ENCODE measurements around the gene TNMD. TPM values are rescaled to one million over a fixed set of nuclear protein-coding genes. Genes with fewer than 3 reads are reported as not detected.

The TNMD gene
- total RNA-seq, 1 donor from 2014 or later = 1.5 TPM

DNA sequence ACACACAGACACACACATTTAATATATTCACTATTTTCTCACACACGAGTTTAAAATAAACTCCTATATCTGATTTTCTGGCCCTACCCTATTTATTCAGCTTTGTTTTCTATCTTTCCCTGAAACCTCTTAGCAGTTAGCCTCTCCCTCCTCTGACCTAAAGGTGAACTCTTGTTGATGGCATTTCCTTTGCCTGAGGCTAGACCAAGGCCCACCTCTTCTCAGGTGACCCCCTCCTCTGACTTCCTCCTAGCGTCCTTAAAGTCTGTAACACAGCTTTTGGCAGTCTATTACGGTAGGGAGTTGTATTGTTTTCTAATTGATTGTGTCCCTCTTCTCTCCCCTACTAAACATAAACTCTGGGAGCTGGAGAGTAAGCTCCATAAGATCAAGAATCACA, 57.6 kb downstream of the TNMD start:
- Mint-ChIP-seq H3K36me3 (ENCODE audit: low read depth) (no peaks in the 10 kb centered on the region), H3K4me1 (ENCODE audit: low read depth) (peaks cover 46% of the 10 kb centered on the region), H3K9me3 (ENCODE audit: low read depth) (peaks cover 6% of the 10 kb centered on the region), H3K27me3 (ENCODE audit: low read depth) (no peaks in the 10 kb centered on the region), H3K27ac (ENCODE audit: unreplicated experiment) (no peak overlapping the region), H3K4me3 (ENCODE audit: unreplicated experiment) (no peak overlapping the region)
- no peak for DNase-seq (ENCODE audit: low spot score)
- TF ChIP-seq, protein P1, sequence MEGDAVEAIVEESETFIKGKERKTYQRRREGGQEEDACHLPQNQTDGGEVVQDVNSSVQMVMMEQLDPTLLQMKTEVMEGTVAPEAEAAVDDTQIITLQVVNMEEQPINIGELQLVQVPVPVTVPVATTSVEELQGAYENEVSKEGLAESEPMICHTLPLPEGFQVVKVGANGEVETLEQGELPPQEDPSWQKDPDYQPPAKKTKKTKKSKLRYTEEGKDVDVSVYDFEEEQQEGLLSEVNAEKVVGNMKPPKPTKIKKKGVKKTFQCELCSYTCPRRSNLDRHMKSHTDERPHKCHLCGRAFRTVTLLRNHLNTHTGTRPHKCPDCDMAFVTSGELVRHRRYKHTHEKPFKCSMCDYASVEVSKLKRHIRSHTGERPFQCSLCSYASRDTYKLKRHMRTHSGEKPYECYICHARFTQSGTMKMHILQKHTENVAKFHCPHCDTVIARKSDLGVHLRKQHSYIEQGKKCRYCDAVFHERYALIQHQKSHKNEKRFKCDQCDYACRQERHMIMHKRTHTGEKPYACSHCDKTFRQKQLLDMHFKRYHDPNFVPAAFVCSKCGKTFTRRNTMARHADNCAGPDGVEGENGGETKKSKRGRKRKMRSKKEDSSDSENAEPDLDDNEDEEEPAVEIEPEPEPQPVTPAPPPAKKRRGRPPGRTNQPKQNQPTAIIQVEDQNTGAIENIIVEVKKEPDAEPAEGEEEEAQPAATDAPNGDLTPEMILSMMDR (IDR thresholded peaks at IDR 0.05) = no peak

DNA sequence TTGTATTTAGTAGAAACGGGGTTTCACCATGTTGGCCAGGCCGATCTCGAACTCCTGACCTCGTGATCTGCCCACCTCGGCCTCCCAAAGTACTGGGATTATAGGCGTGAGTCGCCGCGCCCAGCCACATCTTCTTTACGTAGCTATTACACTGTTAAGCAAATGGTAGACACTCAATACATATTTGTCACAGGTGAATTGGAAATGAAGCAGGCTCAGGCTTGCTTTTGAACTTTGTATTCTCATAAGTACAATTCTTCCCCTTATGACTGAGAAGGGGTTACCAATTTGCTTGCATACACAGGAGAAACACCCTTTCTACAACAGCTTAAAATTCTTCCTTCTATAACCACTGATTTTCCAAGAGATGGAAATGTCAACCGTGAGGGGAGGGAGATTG, 58.5 kb downstream of the TNMD start:
- TF ChIP-seq, protein P1 (IDR thresholded peaks at IDR 0.05) = no peak
- DNase-seq (ENCODE audit: low spot score) = no peak
- no peaks in the 10 kb centered on the region for H3K27me3 Mint-ChIP-seq (ENCODE audit: low read depth)
- H3K4me1 Mint-ChIP-seq (ENCODE audit: low read depth) = peaks cover 52% of the 10 kb centered on the region
- peak overlapping the region; percentile 95 for H3K27ac Mint-ChIP-seq (ENCODE audit: unreplicated experiment)
- peaks cover 6% of the 10 kb centered on the region for H3K9me3 Mint-ChIP-seq (ENCODE audit: low read depth)
- no peak overlapping the region for H3K4me3 Mint-ChIP-seq (ENCODE audit: unreplicated experiment)
- no peaks in the 10 kb centered on the region for H3K36me3 Mint-ChIP-seq (ENCODE audit: low read depth)

DNA sequence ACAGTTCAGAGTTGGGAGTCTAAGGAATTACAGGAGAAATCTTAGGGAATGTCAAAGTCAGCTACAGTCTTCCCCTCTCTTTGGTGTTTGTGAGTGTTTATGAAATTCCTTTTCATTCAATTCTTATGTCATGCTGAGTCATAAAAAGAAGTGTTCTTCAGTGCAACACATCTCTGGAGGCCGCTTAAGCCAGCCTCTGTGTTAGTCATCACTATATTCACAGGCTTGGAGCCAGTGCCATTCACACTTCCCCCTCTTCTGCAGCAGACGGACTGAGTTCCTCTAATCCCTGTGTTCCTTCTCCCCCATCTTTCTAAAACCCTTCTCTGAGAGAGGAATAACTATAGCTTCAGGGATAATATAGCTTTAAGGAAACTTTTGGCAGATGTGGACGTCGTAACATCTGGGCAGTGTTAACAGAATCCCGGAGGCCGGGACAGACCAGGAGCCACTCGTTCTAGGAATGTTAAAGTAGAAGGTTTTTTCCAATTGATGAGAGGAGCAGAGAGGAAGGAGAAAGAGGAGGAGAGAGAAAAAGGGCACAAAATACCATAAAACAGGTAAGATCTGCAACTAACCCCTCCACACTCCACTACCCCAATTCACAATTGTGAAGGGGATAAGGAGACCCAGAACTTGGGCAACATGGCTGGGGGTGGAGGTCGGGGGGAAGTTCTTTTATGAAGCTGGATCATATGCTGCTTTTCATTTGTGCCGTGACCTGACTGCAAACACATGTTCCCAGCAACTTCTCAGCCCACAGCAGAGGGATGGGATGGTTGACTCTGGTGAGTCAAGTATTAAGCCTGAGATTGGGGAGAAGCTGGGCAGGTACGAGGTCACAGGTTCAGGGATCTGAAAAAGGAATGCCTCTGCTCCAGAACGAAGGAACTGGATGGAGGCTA, 59.5 kb downstream of the TNMD start, which contains the start of gene SRPX2:
TSS of gene SRPX2 (plus strand) at position 244 of the 905 bp plus-strand sequence. CDS start 2,124 bp downstream, outside the sequence.
- TF ChIP-seq, protein P1 (IDR thresholded peaks at IDR 0.05) = no peak
- Mint-ChIP-seq H3K9me3 (ENCODE audit: low read depth) (peaks cover 6% of the 10 kb centered on the region), H3K36me3 (ENCODE audit: low read depth) (no peaks in the 10 kb centered on the region), H3K27ac (ENCODE audit: unreplicated experiment) (peak within 1 kb of the TSS; percentile 95), H3K27me3 (ENCODE audit: low read depth) (no peaks in the 10 kb centered on the region), H3K4me1 (ENCODE audit: low read depth) (peaks cover 58% of the 10 kb centered on the region), H3K4me3 (ENCODE audit: unreplicated experiment) (peak within 1 kb of the TSS; percentile 57)
- DNase-seq (ENCODE audit: low spot score) = no peak

DNA sequence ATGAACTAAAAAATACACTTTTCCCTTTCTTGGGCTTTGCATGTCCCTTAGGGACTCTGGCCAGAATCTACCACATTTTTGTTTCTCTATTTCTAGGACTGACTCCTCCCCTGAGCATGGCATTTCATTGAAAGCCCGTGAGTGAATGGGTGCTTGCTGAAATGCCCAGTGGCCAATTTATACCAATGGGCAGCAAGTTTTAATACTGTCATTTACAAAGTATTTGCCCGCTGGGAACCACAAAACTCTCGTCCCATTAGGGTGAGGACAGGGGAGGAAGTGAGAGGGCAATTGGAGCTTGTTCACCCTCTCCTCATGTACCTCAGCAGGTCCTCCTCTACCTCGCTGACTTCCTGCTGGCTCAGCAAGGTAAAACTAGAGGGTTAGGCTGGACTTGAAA, 60.4 kb downstream of the TNMD start:
- peaks cover 65% of the 10 kb centered on the region for H3K4me1 Mint-ChIP-seq (ENCODE audit: low read depth)
- H3K4me3 Mint-ChIP-seq (ENCODE audit: unreplicated experiment) = peak overlapping the region; percentile 57
- no peaks in the 10 kb centered on the region for H3K27me3 Mint-ChIP-seq (ENCODE audit: low read depth)
- DNase-seq (ENCODE audit: low spot score) = no peak
- TF ChIP-seq, protein P1 (IDR thresholded peaks at IDR 0.05) = no peak
- peaks cover 6% of the 10 kb centered on the region for H3K9me3 Mint-ChIP-seq (ENCODE audit: low read depth)
- H3K36me3 Mint-ChIP-seq (ENCODE audit: low read depth) = no peaks in the 10 kb centered on the region
- peak overlapping the region; percentile 91 for H3K27ac Mint-ChIP-seq (ENCODE audit: unreplicated experiment)

DNA sequence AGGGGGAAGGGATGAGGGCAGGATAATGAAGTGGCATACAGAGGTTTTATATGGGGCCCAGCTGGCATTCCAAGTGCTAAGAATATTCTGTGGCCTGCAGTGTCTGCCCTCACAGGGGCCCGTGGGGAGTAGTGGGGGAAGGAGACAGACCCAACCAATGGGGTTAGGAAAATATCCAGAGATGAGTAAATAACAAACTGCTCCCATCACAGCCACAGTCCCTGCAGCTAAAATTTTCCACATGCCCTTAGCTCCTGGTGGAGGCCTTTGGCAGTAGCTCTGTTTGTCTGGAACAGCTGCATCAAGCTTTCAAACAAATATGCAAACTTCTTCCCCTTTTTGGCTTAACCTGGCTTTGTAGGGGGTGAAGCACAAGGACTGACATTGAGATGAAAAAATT, 62.4 kb downstream of the TNMD start:
- no peaks in the 10 kb centered on the region for H3K27me3 Mint-ChIP-seq (ENCODE audit: low read depth)
- TF ChIP-seq, protein P1 (IDR thresholded peaks at IDR 0.05) = peak; percentile 59
- H3K4me3 Mint-ChIP-seq (ENCODE audit: unreplicated experiment) = no peak overlapping the region
- peak overlapping the region; percentile 97 for H3K27ac Mint-ChIP-seq (ENCODE audit: unreplicated experiment)
- DNase-seq (ENCODE audit: low spot score) = no peak
- no peaks in the 10 kb centered on the region for H3K36me3 Mint-ChIP-seq (ENCODE audit: low read depth)
- no peaks in the 10 kb centered on the region for H3K9me3 Mint-ChIP-seq (ENCODE audit: low read depth)
- H3K4me1 Mint-ChIP-seq (ENCODE audit: low read depth) = peaks cover 69% of the 10 kb centered on the region
